GM19372 (cell line): Measurements from ENCODE around the gene CAPS.
A peak's percentile ranks its signal among the peaks of the same experiment; 100 is the strongest.

ENCODE experiments used
- ATAC-seq: cut with Tn5 transposase; IDR thresholded peaks from one replicate; pipeline ENCODE4 v1.9.1; 2021; ENCODE audit warnings: mild to moderate bottlenecking, low read depth, moderate library complexity; ENCODE audit not compliant: unreplicated experiment

CAPS gene

DNA sequence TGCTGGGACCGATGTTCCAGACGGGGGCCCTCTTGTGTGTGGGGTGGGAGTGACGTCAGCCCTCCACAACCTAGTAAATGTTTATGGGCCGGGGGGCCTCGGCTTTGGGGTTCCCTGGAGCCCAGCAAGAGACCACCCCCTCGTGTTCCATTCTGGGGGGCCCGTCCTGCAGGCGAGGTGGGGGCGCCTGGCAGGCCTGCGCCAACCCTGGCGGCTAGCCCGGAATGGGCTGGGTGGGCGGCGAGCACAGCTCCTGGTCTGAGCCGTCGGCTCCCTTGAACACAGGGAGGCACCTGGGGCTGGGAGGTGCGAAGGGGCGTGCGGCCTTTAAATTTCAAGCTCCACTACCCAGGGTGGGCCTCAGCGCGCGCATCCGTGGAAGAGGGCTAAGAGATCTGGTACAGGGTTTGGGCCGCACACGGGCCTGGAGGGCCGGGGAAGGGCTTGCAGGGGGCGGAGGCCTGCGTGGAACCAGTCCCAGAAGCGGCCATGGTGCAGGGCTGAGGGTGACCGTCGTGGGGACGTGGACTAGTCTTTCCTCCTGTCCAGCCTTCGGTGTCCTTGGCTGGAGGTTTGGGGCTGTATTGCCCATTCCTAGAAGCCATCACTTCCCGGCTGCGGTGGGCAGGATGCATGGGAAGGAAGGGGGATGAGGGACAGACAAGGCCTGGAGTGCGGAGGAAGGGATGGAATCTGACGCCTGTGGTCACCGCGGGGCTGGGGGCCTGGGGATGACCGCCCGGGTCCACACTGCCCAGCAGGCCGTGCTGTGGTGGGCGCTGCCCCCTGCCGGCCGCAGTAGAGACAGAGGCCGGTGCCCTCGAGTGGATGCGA, 21.9 kb upstream of the CAPS start:
- no peak for ATAC-seq

DNA sequence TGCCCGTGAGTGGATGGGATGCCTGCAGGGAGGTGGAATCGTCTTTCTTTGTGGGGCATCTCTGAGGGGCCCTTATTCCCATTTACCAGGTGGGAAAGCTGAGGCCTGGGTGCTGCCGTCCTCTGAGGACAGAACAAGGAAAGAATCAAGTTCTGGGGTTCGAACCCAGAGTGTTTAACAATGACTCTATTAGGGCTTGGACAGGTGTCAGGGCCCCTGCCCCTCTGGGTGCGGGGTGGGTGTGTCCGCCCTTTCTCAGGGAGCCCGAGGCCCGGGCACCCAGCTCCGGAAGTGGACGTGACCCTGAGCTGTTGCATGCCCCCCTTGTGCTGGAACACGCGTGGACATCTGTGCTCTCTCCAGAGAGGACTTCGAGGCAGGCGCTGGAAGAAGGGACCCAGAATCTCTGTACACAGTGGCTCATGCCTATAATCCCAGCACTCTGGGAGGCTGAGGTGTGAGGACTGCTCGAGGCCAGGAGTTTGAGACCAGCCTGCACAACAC, 21.2 kb upstream of the CAPS start:
- no peak for ATAC-seq

DNA sequence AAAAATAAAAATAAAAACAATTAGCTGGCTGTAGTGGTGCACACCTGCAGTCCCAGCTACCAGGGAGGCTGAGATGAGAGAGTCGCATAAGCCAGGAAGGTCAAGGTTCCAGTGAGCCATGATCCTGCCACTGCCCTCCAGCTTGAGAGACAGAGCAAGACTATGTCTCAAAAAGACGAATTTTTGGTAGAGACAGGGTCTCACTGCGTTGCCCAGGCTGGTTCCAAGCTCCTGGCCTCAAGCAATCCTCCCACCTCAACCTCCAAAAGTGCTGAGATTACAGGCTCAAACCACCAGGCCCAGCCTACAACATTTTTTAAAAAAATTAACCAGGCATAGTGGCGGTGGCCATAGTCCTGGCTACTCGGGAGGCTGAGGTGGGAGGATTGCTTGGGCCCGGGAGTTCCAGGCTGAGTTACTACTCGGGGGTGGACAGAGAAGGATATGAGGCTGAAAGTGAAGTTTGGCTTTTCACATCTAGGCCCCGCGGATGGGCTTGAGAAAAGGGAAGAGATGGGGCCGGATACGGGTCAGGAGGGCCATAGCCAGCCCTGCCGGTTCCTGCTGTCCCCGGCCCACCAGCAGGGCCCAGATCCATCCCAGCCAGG, 20.7 kb upstream of the CAPS start:
- ATAC-seq, result no peak

DNA sequence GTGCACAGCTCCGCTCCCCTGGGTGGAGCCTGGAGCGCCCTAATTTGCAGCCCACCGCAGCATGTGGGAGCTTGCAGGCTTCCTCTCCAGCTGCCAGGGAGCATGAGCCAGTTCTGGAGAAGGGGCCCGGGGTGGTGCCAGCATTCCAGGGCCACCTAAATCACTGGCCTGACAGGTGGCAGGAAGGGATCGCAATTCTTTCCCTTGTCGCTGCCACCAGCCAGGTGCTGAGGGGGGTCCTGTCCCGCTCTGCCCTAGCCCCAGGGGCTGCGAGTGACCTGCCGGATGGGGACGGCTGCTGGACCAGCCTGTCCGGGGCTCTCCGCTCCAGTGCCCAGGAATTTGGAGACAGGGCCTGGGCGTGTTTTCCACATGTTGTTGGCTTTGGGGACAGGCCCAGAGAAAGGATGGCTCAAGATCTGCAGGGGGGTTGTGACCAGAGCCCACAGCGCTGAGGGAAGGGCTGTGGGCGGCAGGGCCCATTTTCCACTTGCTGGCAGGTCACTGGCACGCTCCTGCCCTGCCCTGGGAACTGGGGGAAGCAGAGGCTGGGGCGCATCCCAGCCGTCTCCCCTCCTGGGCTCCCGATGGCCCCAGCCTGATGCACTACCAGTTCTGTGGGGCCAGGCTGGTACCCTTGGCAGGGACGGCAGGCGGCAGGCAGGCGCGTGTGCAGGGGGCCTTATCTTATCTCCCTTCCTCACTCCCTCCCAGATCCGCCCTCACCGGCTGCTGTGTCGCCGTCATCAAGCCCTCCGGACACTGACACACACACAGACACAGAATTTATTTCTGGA, 19.9 kb upstream of the CAPS start:
- ATAC-seq, result no peak

DNA sequence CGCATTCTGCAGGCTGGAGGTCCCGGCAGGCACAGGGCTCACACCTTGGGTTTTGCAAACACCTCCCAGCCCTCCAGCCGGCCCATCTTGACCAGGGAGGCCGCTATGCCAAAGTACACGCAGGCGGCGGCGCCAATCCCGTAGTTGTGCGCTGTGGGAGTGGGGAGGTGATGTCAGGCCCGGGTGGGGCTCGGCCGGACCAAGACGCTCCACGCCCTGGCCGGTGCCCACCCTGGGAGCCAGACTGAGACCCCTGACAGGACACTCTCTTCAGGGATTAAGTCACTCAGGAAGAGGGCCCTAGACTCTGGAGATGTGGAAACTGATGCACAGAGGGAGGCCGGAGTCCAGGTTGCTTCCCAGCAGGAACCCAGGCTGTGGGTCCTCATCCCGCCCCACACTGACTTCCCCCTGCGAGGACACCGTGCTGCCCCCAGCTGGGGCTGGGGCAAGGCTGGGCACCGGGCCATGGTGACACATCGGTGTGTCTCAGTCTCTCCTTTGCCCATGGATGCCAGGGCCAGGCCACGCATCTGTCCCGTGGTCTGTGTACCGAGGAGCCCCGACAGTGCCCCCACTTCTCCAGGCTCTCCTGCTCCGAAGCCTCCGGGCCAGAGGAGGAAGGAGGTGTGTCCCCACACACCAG, 19.2 kb upstream of the CAPS start:
- no peak for ATAC-seq

DNA sequence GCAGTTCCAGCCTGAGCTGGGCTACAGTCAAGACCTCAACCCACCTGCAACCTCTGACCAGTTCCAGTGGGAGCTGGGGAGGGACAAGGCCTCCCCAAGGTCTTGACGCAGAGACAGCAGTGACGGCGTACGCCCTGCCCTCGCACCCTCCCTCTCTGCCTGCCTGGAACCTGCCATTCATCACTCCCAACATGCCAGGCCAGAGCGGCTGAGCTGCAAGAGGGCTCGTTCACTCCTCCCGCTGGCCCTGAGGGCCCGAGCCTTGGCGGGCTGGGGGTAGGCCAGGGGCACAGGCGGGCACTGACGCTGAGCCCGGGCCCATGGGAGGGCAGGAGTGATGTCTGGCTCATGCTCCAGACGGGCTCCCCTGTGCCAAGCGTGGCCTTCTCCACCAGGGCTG, 18.6 kb upstream of the CAPS start:
- ATAC-seq, result no peak

DNA sequence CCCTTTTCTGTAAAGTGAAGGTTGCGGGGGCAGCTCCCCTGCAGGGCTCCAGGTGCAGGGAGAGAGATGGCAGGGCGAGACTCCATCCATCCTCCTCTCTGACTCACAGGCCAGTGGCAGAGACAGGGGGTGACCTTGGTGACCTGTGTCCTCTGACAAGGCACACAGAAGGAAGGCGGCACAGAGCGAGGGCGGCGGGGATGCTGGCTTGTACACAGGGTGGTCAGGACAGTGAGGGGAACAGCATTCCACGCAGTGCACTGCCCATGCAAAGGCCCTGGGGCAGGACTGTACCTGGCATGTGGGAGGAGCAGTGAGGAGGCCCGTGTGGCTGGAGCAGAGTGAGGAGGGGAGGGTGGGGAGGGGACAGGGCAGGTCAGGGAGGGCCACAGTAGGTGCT, 18.2 kb upstream of the CAPS start:
- ATAC-seq, result no peak

DNA sequence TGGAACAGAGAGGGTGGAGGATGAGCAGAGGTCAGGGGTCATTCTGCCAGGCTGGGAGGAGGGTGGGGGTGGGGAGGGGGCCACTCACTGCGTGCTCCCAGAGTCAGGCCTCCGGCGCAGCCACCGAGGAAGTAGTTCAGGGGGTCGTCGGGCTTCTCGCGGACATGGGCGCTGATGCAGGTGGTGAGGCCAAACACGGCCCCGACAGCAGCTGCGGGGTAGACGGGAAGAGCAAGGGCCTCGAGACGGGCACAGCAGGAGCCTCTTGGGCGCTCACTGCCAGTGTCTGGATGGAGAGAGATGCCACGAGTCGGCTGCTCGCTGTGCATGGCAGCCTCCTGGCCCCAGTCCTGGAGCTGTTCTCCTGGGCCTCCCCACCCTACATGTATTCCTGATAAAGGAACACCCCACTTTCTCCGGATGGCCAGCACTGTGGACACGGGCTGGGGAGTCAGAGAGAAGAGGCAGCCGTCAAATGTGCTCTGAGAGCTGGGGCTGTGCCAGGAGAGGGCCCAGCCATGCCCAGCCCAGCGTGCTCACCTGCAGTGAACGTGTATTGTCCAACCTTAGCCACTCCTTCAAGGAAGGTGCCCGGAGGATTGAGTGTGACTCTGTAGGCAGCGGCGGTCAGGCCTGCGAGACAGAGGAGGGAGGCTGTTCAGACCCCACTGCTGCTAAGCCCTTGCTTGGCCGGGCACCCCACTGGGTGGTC, 17.5 kb upstream of the CAPS start:
- no peak for ATAC-seq

DNA sequence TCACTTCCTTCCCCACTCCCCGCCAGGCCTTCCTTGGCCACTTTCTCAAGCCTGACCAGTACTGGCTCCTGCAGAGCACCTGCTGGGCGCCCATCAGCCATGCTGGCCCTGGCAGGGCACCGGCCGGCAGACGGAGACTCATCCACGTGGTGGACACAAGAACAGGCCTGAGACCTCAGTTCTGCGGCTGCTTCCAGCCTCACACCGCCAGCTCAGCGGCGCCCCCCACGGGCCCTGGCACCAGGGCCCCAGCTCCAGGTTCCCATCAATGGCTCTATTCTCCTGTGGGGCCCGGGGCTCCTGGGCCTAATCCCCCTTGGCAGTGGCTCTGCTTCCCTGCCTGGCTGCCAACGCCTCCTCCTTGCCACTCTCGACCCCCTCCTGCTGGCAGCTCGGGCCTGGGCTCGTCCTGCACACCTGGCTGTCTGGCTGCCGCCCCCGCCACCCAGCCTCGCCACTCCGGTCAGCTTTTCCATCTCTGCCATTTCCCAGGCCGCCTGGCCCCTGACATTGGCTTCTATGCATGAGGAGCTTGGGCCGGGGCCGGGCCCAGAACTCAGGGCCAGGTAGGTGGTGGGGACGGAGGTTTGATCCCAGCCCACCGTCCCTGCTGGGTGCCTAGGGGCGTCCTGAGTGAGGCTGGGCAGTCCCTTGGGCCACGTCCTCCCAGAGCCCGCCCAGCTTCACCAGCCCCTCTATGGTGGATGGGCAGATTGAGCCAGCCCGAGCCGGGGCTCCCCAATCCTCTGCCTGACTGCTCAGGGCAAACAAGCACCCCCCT, 16.7 kb upstream of the CAPS start:
- no peak for ATAC-seq

DNA sequence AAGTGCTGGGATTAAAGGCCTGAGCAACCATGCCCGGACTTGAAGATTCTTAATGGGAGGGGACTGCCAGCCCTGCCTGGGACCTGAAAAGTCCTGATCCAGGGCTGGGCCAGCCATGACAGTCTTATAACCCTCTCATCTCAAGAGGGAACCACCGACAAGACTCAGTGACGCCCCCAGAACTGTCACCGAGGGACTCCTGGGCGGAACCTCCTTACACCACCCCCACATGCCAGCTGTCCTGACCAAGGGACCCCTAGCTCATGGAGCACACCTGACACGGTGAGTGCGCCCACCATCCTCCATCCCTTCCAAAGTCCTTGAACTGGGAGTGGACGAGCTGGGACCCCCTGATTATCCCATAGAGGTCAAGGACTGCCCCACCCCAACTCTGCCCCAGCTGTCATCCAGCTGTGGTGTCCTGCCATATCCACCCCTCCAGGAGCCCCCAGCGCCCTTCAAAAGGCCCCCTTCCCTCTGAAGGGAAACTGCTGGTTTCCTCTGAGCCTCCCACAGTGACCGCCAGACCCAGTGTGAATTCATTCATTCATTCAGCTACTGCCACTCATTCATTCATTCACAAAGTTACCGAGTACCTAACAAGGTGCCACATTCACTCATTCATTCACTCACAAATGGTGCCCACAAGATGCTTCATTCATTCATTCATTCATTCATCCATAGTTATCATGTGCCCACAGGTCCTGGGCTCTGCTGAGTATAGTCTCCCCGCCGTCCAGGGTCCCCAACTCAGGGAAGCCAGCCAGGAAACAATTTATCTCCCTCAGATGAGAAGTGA, 14.1 kb upstream of the CAPS start:
- ATAC-seq, result no peak

DNA sequence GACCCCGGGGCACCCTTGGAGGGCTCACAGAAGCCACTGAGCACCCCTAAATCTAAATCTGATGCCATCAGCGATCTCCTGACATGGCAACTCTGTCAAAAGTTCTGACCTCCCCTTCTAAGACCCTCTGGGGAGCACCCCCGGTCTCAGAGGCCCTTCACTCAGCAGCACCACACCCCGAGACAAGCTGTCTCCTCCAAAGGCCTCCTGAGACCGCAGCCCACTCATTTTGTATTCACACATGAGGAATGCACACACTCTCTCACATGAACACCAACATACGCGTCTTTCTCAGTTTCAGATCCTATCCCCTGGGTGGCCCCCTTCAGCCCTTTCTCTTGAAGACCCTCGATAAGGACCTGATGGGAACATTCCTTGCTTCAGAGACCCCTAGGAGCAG, 13.1 kb upstream of the CAPS start:
- no peak for ATAC-seq

DNA sequence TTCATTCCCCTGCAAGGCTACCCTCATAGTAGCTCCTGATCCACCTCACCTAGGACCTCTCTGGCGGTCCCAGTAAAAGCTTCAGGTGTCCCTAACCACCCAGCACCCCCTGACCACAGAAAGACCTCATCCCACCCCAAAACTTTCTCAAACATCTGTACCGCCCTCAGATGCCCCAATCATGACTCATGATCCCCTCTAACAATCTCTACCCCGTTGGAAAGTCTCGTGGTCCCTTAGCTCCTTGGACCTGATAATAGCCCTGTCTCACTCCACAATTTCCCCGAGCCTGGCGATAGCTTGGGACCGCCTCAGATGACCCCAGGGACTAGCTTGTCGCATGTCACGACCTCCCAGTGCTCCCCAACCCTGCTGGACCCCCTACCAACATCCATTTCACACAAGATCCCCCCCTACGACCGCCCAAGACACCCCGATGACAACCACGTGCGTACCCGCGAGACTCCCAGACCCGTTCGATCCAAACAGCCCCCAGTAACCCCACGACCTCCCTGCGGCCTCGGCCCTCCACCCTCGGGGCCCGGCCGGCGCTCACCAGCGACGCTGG, 10.9 kb upstream of the CAPS start:
- ATAC-seq, result no peak

DNA sequence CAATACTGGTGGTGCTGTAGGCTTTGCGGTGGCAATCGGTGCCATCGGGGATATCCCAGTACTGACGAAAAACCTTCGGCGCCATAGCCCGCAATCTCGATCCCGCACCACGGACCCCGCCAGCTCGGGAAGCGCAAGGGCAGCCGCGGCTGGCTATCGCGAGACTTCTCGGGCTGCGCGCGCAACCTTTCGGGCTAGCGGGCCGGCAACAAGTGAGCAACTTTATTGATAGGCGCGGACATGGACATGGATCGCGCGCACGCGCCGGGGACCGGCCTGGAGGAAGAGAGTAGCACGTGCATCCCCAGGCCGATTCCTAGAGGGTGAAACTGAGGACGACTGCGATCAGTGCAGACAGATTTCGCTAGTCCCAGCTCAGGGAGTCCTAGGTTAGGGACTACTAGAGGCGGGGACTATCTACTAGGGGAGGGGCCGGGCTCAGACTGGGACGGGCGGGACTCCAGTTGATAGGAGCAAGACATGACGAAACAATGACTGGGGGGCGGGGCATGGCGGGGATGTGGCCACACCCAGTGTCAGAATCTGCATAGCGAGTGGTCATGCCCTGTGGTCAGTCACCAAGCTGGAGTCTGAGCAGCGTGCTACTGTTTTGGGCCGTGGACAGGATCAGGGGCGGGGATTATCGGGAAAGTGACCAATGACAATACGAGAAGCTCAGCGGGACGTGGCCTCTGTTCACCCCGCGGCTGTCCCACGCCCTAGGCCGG, 10.3 kb upstream of the CAPS start, which contains the start of gene NDUFA11:
Gene NDUFA11, minus strand, starts transcription at position 167 of the 728 bp plus-strand sequence. Its CDS starts 82 bp downstream, at position 85.
- peak; percentile 34 for ATAC-seq

DNA sequence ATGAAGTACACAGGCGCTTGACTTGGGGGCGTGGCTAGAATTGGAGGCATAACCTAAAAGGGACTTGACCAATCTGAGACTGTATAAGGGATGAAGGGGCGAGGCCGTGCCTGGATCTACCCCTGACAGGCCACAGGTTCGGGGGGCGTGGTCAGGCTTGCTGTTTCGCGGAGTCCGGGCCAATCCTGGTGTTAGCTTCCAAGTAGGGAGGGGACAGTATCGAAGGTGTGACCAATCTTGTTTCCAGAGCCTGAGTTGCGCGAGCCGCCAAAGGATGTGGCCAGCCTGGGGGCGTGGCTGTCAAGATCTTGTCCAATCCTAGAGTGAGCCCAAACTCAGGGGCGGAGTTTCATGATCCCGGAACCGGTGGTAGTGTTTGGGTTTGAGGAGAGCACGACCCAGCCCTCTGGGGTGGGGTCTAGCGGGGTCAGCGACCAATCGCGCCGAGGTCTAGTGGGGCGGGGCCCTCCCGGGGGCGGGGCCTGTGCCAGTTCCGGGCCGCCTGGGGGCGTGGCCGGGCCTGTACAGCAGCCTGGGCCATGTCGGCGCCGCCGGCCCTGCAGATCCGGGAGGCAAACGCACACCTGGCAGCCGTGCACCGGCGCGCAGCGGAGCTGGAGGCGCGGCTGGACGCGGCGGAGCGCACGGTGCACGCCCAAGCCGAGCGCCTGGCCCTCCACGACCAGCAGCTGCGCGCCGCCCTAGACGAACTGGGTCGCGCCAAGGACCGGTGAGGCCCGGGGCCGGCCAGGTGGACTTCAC, 9.5 kb upstream of the CAPS start, which contains the start of gene VMAC:
Gene VMAC, plus strand, starts transcription at position 521 of the 762 bp plus-strand sequence. Its CDS starts 19 bp downstream, at position 540.
- ATAC-seq, result peak; percentile 76

DNA sequence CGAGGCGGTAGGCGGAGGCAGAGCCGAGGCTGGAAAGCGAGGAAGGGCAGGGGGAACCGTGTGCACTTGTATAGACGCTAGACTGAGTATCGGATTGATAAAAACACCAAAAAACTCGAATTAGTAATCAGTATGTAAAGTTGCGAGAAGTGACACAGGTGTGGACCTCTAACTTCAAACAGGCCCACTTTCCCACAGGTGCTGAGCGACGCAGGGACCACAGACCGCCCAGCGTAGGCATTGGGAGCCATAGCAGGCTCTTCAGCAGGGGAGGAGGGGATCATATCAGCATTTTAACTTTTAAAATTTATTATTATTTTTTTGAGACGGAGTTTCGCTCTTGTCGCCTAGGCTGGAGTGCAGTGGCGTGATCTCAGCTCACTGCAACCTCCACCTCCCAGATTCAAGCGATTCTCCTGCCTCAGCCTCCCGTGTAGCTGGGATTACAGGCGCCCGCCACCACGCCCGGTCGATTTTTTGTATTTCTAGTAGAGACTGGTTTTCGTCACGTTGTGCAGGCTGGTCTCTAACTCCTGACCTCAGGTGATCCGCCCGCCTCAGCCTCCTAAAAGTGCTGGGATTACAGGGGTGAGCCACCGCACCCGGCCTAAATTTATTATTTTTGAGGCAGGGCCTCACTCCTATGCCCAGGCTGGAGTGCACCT, 8.8 kb upstream of the CAPS start:
- ATAC-seq, result no peak

DNA sequence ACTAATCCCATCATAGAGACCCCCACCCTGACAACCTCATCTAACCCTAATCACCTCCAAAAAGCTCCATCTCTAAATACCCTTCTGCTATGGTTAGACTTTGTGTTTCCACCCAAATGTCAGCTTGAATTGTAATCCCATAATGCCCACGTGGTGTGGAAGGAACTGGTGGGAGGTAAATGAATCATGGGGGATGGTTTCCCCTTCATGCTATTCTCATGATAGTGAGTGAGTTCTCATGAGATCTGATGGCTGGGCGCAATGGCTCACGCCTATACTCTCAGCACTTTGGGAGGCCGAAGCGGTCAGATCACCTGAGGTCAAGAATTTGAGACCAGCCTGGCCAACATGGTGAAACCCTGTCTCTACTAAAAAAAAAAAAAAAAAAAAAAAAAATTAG, 6.8 kb upstream of the CAPS start:
- ATAC-seq, result no peak
